Activated B cell treated with CpG ODN at 0.5 μM for 24 hours (primary cell): ENCODE measurements around the gene UNC13B. TPM values are rescaled to one million over a fixed set of nuclear protein-coding genes. Genes with fewer than 3 reads are reported as not detected.

ENCODE experiments used
- ATAC-seq: fragments of 200-7000 bp; cut with Tn5 transposase; one replicate; pipeline ENCODE4 v1.10.0; 2021; ENCODE audit warnings: low read depth, mild to moderate bottlenecking, moderate library complexity
- CTCF ChIA-PET: fragments of 350-600 bp; sonication (Branson Sonifier 250); formaldehyde crosslinking; loops from one replicate; lab custom pipeline; 2021; ENCODE audit warnings: antibody characterized with exemption; lab: Charles Lee
- POLR2A ChIA-PET: fragments of 350-600 bp; sonication (Branson Sonifier 250); formaldehyde crosslinking; loops from one replicate; lab custom pipeline; 2021; ENCODE audit warnings: antibody characterized with exemption; lab: Charles Lee
- DNase-seq: peaks from one replicate; pipeline ENCODE4 v3.0.0; 2022
- H3K27ac Mint-ChIP-seq: one replicate; pipeline ENCODE4 v1.8.0; 2020; ENCODE audit warnings: mixed read lengths
- H3K27me3 Mint-ChIP-seq: one replicate; pipeline ENCODE4 v1.8.0; 2021; ENCODE audit warnings: mixed read lengths
- H3K36me3 Mint-ChIP-seq: one replicate; pipeline ENCODE4 v1.8.0; 2021; ENCODE audit warnings: low read depth, mixed read lengths
- H3K4me1 Mint-ChIP-seq: one replicate; pipeline ENCODE4 v1.8.0; 2021; ENCODE audit warnings: mixed read lengths
- H3K4me3 Mint-ChIP-seq: one replicate; pipeline ENCODE4 v1.8.0; 2020; ENCODE audit warnings: mild to moderate bottlenecking, mixed read lengths
- H3K9me3 Mint-ChIP-seq: one replicate; pipeline ENCODE4 v1.8.0; 2020; ENCODE audit warnings: mixed read lengths
- intact Hi-C: fragments of 100-400 bp; cut with micrococcal nuclease; formaldehyde crosslinking; loops from one replicate; pipeline ENCODE4 v1.15.1; 2024
- total RNA-seq: library from RNA; stranded (reverse); gene quantifications from 2 replicates; pipeline ENCODE4 v1.2.3, GENCODE V29; 2022
- TF ChIP-seq, protein P1 (sequence below): fragments of 200-600 bp; IDR thresholded peaks from one replicate; pipeline ENCODE4 v1.8.0; 2022; ENCODE audit warnings: antibody characterized with exemption, mild to moderate bottlenecking

Gene UNC13B
- total RNA-seq, 1 donor from 2014 or later = 0.53 TPM

DNA sequence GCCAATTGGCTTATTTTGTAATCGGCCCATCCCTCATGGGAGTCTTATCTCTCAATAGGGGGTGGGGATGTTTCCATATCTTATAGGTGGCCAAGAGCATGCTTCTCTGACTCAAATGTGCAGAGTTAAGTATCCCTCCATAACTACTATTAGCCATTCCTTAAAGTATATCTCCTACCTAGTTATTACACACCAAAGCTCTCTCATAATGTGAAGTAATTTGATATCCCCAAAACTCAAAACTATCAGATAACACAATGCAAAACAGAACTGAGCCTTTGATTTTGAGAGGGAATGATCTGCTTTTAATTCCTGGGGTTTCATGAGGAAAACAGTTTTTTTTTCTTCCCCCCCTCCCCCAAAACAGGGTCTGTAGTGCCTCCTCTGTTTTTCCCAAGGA lies 28.4 kb downstream of the UNC13B start:
- no peak overlapping the region for H3K27ac Mint-ChIP-seq
- CTCF ChIA-PET = no interaction called here
- ATAC-seq = no peak

DNA sequence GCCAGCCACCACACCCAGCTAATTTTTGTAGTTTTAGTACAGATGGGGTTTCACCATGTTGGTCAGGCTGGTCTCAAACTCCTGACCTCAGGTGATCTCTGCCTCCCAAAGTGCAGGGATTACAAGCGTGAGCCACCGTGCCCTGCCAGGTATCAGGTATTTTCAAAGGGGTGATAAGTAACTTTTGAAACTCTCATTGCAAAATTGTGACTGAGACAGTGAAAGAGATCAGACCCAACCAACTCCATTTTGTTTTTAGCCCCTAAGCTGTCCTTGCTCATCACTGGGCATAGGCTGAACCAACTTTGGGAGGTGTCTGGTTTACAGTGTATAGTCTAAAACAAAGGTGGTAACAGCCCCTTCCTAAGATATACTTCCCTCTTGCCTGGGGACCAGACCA lies 29.3 kb downstream of the UNC13B start:
- no peak overlapping the region for H3K27ac Mint-ChIP-seq
- H3K4me3 Mint-ChIP-seq = no peak overlapping the region
- peaks cover 23% of the 10 kb centered on the region for H3K9me3 Mint-ChIP-seq
- ChIA-PET CTCF (no interaction called here), POLR2A (no interaction called here)
- intact Hi-C loops = no loop called here
- TF ChIP-seq, protein P1, sequence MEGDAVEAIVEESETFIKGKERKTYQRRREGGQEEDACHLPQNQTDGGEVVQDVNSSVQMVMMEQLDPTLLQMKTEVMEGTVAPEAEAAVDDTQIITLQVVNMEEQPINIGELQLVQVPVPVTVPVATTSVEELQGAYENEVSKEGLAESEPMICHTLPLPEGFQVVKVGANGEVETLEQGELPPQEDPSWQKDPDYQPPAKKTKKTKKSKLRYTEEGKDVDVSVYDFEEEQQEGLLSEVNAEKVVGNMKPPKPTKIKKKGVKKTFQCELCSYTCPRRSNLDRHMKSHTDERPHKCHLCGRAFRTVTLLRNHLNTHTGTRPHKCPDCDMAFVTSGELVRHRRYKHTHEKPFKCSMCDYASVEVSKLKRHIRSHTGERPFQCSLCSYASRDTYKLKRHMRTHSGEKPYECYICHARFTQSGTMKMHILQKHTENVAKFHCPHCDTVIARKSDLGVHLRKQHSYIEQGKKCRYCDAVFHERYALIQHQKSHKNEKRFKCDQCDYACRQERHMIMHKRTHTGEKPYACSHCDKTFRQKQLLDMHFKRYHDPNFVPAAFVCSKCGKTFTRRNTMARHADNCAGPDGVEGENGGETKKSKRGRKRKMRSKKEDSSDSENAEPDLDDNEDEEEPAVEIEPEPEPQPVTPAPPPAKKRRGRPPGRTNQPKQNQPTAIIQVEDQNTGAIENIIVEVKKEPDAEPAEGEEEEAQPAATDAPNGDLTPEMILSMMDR = no peak
- H3K36me3 Mint-ChIP-seq = no peaks in the 10 kb centered on the region
- ATAC-seq (no peak), DNase-seq (no peak)
- no peaks in the 10 kb centered on the region for H3K4me1 Mint-ChIP-seq
- no peaks in the 10 kb centered on the region for H3K27me3 Mint-ChIP-seq

More for the DNA sequence above, 28.4 kb downstream of the UNC13B start:
- H3K4me1 Mint-ChIP-seq = no peaks in the 10 kb centered on the region
- H3K27me3 Mint-ChIP-seq = no peaks in the 10 kb centered on the region
- H3K9me3 Mint-ChIP-seq = peaks cover 23% of the 10 kb centered on the region
- POLR2A ChIA-PET = no interaction called here
- H3K36me3 Mint-ChIP-seq = no peaks in the 10 kb centered on the region
- TF ChIP-seq, protein P1 = no peak
- no peak overlapping the region for H3K4me3 Mint-ChIP-seq
- intact Hi-C loops = no loop called here
- DNase-seq = no peak

DNA sequence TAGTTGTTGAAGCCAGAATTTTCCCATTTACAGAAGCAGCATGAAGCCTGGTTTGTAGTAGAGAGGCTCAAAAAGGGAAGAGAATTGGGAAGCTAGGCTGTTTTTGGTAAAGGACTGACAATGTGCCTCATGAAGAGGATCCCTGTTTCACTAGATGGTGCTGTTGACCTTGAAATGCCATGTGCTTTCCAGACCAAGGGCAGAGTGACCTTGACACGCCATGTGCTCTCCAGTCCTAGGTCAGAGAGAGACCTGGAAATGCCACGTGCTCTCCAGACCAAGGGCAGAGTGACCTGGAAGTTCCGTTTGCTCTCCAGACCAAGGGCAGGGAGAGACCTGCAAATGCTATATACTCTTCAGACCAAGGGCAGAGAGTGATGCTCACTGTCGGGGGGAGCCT lies 32.0 kb downstream of the UNC13B start:
- CTCF ChIA-PET = no interaction called here
- POLR2A ChIA-PET = no interaction called here
- Mint-ChIP-seq H3K36me3 (no peaks in the 10 kb centered on the region), H3K4me3 (no peak overlapping the region), H3K27me3 (peaks cover 3% of the 10 kb centered on the region), H3K4me1 (no peaks in the 10 kb centered on the region), H3K9me3 (peaks cover 26% of the 10 kb centered on the region), H3K27ac (no peak overlapping the region)
- no peak for ATAC-seq
- DNase-seq = no peak
- intact Hi-C loops = no loop called here
- TF ChIP-seq, protein P1 = no peak

DNA sequence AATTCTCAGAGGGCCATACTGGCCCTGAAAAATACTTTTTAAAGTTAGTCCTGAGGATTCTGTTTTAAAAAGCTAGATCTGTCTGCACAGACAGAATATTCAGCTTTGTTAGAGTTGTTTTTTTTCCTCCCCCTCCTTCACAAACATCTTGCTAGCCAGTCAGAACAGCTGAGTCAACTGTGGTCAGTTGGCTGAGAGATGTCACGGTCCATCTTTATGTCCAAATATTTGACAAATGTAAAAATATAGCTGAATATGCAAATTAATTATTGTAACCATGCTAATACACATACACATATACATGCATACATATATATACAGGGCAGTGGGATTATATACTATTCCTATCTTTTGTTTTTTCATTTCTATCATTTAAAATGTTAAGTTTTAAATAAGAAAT lies 33.9 kb downstream of the UNC13B start:
- peaks cover 29% of the 10 kb centered on the region for H3K9me3 Mint-ChIP-seq
- no peak overlapping the region for H3K4me3 Mint-ChIP-seq
- H3K4me1 Mint-ChIP-seq = no peaks in the 10 kb centered on the region
- intact Hi-C loops = no loop called here
- TF ChIP-seq, protein P1 = no peak
- no peak for ATAC-seq
- CTCF ChIA-PET = no interaction called here
- no peak for DNase-seq
- POLR2A ChIA-PET = no interaction called here
- H3K36me3 Mint-ChIP-seq = no peaks in the 10 kb centered on the region
- no peak overlapping the region for H3K27ac Mint-ChIP-seq
- H3K27me3 Mint-ChIP-seq = peaks cover 3% of the 10 kb centered on the region

DNA sequence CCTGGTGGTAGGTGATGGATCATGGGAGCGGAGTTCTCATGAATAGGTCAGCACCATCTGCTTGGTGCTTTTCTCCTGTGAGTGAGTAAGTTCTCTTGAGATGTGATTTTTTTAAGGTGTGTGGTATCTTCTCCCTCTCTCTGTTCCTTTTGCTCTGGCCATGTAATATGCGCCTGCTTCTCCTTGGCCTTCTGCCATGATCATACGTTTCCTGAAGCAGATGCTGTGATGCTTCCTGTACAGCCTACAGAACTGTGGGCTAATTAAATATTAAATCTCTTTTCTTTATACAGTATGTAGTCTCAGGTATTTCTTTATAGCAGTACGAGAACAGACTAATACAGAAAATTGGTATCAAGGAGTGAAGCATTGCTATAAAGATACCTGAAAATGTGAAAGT lies 36.4 kb downstream of the UNC13B start:
- ChIA-PET CTCF (no interaction called here), POLR2A (no interaction called here)
- TF ChIP-seq, protein P1 = no peak
- DNase-seq (no peak), ATAC-seq (no peak)
- Mint-ChIP-seq H3K9me3 (peaks cover 21% of the 10 kb centered on the region), H3K27ac (no peak overlapping the region), H3K36me3 (no peaks in the 10 kb centered on the region), H3K4me3 (no peak overlapping the region), H3K27me3 (peaks cover 6% of the 10 kb centered on the region), H3K4me1 (no peaks in the 10 kb centered on the region)
- intact Hi-C loops = no loop called here
